GM21825 (cell line): ENCODE results near the gene PRKN.

Source experiments
- ATAC-seq: cut with Tn5 transposase; IDR thresholded peaks from one replicate; pipeline ENCODE4 v1.9.1; 2021; ENCODE audit warnings: mild to moderate bottlenecking, moderate library complexity; ENCODE audit not compliant: unreplicated experiment

Gene PRKN

DNA sequence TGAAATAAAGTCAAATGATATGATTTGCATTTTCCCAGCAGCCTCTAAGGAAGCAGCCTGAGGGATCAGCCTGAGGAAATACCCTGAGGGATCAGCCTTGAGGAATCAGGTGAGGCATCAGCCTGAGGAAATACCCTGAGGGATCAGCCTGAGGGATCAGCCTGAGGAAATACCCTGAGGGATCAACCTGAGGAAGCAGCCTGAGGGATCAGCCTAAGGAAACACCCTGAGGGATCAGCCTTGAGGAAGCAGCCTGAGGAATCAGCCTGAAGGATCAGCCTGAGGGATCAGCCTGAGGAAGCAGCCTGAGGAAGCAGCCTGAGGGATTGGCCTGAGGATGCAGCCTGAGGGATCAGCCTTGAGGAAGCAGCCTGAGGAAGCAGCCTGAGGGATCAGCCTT lies 784.0 kb downstream of the PRKN start:
- no peak for ATAC-seq

DNA sequence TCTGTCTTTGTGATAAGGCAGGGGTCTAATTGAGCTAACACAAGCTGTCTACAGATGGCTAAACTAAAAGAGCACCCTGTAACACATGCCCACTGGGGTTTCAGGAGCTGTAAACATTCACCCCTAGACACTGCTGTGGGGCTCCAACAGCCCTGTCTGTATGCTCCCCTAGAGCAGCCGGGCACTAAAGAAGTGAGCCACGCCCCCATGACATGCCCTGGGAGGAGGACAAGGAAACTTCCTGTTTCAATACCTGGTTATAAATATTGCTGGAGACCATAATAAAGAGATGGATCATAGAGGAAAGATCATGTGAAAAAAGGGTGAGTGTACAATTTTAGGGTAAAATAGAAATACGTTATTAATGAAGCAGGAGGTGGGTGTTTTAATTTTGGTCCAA lies 786.0 kb downstream of the PRKN start:
- no peak for ATAC-seq

DNA sequence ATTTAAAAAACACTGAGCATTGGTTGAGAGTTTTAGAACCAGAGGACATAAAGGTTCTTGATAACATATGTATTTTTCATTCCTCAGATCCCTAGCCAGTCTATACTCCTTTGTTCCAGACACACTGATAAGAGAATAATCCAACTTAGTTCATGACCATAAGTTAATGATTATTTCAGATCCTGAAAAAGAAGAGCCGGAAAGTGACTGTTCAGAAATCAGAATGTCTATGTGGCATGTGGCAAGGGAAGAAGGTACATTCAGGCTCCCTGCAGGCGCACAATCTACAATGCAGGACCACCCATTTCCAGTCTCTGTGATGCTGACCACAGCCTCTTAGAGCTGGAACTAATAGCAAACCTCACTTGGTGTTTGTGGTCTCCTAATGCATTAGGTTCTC lies 787.0 kb downstream of the PRKN start:
- ATAC-seq: no peak

DNA sequence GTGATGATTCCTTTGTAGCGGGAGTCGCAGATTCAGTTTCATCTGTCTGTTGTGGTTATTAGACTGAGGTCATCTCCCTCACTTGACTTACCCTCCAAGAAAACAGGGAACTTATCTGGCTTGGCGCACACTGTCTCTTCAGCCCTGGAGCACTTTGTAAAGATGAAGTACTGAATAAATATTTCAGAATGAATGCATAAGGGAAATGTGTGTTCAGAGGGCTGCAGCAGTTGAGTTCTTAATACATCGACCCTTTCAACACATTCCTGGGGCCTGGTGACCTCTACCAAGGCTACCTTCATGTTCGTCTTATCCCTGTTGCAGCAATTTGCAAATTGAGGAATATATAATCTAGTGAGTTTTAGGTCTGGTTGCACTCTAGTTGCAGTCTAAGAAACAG lies 801.2 kb downstream of the PRKN start:
- ATAC-seq: no peak

DNA sequence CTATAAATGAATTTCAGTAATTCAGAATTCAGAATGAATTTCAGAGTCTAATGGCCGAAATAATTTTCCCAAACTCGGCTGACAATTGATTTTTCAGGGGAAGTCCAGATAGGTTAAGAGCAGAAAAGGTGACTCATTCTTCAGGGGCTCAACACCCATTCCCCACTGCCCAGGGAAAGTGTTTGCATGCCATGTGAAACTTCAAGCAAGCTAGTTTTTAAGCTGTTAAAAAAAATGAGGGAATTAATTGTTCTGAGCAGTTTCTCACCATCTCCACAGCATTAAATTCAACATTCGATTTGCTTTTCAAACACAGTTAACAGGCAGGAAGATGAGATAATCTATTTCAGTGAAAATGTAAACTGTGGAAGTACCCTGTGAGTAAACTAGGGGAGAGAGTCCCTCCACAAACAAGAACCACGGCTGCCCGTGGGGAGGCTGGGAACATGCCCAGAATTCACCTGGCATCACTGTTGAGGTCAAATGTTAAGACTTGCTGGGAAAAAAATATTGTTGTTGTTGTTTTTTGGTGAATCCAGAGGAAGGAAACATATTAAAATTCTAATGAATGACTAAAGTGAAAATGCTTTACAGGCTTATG lies 803.0 kb downstream of the PRKN start:
- no peak for ATAC-seq

DNA sequence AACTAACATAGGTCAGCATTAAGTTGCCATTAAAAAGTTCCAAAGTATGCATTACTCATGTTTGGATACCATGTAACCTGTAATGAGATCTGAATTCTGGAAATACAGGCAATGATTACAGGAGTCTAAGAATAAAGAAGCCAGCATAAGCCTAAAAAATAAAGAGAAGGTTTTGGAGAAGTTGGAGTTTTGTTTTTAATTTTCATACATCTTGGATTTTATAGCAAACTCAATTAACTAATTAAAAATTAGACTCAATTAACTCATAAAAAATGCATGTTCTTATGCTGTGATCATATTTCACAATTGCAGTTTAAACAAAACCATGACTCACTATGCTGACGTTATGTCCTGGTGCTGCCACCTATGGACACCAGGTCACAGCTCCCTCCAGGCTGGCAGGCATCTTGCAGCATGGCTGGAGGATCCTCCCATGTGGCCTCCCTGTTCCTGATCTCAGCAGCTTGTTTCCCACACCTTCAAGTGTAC lies 804.9 kb downstream of the PRKN start:
- peak; percentile 55 for ATAC-seq

DNA sequence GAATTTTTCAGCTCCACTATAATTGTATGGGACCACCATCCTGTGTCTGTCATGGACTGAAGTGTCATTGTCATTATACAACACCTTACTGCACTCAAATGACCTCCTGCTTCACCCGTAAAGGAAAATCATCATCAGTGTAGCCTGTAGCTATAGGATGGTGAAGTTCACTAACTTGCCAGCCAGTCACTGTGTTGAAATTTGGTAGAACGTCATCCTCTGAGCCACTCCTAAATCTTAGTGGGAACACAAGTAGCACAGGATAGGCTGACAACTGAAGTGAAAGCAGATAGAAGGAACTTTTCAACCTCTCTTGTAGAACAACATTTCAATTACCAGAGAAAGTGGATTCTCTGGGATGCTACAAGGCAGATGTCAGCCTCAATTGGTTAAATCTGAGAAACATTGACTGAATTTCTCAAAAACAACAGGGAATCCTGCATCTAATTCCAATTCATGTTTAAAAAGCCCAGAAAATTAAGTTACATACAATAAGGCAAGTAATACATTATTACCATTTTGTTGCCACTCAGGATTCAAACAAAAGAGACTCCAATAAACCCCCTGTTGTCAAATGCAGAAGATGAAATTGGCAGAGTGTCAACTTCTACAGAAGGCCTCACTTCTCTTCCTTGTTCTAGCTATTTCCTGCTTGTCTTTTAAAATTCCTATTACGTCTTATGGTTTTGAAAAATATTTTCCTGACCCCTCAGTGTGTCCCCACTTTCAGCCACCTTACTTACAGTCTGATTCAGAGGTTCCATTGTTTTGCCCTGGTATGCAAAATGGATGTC lies 805.8 kb downstream of the PRKN start:
- ATAC-seq: no peak

DNA sequence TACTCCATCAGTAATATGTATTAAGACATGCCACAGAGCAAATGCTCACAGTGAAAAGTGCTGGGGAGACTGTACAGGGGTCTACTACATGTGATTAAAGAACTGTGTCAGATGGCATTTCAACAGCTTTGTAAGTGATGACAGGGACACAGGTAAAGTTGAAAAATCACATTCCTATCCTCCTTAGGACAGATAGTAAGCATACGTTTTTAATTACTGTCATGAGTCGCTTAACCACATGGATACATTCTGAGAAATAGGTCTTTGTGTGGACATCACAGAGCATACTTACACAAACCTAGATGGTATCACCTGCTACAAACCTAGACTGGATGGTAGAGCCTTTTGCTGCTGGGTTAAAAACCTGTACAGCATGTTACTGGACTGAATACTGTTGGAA lies 807.9 kb downstream of the PRKN start:
- ATAC-seq: no peak

DNA sequence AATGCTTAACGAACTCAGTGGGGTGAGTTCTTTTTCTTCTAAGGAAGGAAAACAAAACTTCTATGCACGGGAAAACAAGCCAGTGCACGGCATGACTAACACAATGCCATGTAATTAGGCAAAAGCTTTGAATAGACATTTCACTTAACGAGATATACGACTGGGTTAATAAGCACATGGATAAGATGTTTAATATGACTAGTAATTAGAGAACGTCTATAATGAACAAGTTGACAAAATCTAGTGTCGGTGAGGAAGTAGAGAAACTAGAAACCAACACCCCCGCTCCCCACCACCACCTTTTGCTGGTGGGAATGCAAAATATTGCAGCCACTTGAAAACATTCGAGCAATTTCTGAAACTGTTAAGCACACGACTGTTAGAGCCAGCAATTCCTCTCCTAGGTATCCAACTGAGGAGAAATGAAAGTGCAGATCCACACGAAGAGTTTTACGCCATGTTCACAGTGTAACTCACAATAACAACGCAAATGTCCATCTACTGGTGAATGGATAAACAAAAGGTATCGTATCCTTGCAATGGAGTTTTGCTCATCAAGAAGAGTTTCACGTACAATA lies 808.8 kb downstream of the PRKN start:
- no peak for ATAC-seq

DNA sequence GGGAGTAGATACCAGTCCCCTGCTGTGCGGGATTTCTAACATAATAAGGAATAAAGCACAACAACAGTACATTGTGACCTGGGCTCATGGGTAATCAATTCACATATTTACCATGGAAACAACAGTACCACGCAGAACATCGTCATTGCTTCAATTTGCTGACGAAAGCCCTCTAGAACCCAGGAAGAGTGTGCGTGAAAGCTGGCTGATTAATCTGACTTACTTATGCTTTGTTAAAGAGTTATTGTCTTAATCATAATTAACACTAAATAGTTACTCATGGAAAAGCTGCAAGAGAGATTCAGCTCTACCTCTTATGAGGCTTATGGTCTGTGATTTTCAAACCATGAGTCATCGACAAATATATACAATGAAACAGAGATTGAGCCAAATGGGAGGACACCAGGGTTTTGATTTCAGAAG lies 809.4 kb downstream of the PRKN start:
- no peak for ATAC-seq

DNA sequence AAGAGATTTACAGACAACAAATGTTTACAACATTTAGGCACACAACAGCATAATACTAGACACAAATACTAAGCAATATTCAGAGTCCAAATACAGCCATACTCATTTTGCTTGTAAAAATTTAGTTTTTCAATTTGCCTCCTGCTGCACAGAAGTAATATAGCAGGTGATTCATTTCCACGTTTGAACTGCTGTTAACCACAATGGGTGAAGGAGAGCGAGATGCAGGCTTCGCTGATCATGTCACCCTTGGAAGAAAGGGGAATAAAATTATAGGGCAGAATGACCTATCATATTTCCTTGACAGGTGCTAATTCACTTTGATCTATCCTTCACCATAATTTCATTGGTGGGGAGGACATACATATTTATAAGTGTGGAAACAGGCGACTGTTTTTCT lies 809.9 kb downstream of the PRKN start:
- ATAC-seq: no peak

DNA sequence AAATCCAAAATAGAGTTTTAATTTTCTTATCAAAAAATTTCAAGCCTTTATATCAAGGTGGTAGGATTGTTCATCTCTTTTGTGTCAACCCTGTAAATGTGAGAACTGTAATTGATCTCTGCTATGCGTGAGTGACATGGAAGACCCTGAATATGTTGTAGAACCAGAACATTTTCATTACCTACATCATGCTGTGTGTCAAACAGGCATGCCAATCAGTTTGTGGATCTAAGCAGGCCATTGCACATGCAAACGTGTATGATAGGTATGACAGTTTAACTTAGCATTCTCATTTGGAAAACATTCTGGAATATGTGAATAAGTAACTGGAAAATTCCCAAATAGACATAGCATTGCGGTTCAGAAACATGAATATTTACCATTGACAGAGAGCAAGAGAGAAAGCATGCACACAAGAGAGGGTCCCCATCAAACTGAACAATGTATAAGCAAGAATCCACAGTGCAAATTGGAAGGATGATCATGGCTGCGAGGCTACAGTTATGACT lies 812.1 kb downstream of the PRKN start:
- no peak for ATAC-seq

DNA sequence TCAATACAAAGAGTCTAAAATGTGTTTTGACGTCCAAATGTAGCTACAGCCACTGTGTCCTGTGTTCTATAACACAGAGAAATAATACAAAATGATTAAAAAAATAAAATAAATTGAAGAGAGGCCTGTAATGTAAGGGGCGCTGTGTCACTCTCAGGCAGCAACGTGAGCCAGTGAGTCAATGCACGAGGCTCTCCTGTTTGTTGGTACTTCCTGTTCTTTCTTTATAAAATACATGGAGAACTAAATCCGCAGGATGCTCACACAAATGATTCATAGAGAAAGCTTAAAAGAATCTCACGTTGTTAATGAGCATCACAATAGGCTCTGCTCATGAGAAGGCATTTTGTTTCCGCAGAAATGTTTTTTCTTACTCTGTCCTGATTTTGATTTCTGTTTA lies 818.7 kb downstream of the PRKN start:
- ATAC-seq: no peak

DNA sequence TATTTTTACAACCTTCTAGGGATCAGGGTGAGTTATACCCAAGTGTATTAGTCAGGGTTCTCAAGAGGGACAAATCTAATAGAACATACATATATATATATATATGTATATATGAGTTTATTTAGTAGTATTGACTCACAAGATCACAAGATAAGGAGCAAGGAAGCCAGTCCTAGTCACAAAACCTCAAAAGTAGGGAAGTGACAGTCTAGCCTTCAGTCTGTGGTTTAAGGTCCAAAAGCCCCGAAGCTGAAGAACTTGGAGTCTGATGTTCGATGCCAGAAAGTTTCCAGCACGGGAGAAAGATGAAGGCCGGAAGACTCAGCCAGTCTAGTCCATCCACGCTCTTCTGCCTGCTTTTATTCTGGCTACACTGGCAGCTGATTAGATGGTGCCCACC lies 821.0 kb downstream of the PRKN start:
- ATAC-seq: no peak

DNA sequence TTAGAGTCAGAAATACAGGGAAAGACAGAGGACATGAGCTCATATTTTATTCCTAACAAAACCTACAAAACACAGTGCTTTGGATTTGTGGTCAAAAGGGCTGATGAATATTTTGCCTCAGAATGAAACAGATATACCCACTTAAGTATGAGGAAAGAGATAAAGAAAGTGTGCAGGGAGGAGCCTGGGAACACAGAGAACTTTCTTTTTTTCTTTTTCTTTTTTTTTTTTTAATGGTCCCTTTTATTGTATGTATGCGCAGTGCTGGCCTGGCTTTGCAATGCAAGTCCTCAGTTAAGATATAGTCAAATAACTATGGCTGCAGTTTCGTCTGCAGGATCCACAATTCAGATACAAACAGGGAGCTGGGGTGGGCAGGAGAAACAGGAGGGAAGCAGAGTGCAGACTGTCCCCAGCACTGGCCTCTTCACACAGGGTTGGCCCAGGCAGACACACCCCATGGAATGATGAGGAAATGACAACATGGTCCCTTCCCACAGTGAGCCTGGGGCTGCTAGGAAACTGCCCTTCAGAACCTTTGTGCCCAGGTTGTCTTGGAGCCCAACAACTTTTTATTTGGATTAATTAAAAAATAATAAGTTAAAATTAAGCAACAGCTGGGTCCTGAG lies 823.9 kb downstream of the PRKN start:
- no peak for ATAC-seq

DNA sequence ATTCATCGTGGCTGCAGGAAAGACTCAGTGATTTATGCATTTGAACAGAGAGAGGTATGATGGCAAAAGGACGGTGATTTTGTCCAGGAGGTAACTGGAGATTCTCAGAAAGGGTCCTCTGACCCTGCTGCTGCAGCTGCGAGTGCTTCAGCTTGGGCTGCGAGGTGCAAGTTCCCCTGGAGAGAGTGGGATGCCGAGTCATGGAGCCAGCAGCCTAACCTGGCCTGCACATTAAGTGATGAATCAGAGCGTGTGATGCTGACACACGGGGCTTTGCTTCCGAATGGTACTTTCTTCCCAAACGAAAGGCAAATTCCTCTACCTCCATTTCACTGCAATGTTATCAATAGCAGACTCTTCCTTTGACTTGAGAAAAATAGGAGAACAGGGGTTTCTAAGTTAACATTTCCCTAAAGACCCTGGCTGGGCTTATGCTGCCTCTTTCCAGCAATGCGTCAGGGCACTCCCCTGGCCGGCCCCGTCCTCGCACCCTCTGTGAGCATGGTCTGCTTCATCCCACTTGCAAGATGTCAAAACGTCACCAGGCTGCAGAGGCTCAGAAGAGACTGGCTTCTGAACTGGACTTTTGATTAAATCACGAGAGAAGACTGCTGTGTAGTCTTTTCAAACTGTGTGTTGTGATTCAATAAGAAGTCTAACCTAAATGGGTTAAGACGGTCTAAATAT lies 825.7 kb downstream of the PRKN start:
- no peak for ATAC-seq

DNA sequence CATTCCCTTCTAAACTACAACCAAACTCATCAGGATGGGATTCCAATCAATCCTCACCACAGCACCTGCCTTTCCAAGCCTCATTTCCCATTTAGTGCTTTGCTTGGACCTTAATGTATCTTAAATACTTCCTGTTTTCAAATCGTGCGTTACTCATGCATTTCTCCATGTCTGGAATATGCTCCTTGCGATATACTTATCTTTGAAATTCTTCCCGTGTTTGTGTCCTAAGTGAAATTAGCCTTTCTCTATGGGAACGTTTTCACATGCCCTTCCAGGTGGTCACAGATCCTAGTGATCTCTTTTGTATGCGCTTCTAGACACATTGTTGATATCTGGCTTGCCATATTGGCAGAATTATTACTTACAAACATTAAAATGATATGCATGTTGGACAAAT lies 833.1 kb downstream of the PRKN start:
- ATAC-seq: no peak

DNA sequence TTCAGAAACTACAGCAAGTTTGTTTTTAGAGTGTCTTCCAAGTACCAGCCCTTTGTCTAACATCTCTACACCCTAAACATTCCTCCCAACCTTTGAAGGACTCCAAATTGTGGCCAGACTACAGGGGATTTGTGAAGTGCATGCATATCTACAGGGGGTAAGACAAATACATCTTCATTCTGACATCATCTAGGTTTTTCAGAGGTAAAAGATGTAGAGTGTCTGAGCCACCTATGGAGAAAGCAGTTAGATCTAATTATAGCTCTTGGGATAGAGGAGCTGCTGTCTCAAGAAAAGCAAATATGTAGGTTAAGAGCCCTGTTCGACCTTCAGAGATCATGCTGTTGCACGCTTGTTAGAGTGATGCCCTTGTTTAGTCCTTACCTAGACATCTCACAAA lies 836.0 kb downstream of the PRKN start:
- ATAC-seq: no peak

DNA sequence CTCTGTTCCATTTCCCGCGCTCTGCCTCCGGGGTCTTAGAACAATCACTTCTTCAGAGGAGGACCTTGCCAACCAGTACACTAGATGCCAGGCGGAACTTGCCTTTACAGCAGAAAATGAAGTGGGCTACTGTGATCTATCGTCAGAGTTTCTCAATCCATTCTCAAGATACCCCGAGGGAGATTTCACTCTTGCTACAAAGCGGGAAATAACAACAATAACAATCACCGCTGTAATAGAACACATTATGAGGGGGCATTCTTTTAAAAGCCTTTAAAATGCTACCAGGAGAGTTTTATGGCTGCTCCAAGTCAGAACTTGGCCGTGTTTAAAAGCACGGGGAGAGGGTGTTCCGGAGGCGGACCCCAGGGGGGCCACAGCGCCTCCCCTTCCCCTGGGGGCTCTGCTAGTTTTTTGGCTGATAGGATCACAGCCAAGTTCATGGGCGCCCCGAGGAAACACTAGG lies 836.7 kb downstream of the PRKN start:
- no peak for ATAC-seq

DNA sequence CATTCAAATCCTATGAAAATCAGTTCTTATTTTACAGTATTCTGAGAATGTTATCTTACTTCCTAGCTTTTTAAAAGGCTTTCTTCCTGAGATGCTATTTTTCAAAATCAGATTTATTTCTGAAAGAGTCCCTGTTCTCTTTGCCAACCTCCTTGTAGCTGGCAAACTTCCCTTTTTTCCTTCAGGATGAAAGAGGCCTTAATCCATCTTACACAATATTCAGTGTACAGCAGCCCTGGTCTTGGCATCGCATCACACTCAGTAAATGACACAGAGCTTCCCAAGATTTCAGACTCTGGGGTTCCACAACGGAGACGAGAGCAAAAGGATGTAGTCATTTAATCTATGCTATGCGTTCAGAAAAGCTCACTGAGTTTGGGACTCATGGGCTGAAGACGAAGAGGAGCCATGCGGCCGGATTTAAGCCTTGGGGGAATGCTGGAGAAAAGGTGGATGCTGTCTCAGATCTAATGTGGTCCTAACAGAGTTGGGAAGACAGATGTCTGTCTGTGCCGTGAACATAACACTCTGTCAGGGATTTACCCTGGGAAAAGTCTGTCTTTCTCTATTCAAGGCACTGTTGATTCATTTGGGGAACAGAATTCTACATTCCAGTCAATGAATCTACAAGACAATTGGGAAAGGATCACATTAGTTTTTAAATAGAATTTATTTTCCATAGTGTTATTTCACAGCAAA lies 837.3 kb downstream of the PRKN start:
- no peak for ATAC-seq
